Measurements from ENCODE around the gene ZBED6. TPM values are rescaled to one million over a fixed set of nuclear protein-coding genes. Genes with fewer than 3 reads are reported as not detected.
A peak's percentile ranks its signal among the peaks of the same experiment; 100 is the strongest.
"Not testable (repeated sequence)": the region's sequence is repeated elsewhere in the genome, so short reads cannot be mapped to it uniquely, and the experiment has no call there.

Gene ZBED6, protein sequence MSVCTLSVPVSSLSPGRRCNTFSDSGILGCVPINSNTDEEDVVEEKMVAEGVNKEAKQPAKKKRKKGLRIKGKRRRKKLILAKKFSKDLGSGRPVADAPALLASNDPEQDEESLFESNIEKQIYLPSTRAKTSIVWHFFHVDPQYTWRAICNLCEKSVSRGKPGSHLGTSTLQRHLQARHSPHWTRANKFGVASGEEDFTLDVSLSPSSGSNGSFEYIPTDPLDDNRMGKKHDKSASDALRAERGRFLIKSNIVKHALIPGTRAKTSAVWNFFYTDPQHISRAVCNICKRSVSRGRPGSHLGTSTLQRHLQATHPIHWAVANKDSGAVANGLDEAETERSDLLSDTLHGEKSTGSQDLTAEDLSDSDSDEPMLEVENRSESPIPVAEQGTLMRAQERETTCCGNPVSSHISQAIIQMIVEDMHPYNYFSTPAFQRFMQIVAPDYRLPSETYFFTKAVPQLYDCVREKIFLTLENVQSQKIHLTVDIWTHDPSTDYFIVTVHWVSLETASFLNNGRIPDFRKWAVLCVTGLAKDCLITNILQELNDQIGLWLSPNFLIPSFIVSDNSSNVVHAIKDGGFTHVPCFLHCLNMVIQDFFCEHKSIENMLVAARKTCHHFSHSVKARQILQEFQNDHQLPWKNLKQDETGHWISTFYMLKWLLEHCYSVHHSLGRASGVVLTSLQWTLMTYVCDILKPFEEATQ (N-terminal part only)
- 38.9 and 47.0 TPM in 2 replicates for total RNA-seq

DNA sequence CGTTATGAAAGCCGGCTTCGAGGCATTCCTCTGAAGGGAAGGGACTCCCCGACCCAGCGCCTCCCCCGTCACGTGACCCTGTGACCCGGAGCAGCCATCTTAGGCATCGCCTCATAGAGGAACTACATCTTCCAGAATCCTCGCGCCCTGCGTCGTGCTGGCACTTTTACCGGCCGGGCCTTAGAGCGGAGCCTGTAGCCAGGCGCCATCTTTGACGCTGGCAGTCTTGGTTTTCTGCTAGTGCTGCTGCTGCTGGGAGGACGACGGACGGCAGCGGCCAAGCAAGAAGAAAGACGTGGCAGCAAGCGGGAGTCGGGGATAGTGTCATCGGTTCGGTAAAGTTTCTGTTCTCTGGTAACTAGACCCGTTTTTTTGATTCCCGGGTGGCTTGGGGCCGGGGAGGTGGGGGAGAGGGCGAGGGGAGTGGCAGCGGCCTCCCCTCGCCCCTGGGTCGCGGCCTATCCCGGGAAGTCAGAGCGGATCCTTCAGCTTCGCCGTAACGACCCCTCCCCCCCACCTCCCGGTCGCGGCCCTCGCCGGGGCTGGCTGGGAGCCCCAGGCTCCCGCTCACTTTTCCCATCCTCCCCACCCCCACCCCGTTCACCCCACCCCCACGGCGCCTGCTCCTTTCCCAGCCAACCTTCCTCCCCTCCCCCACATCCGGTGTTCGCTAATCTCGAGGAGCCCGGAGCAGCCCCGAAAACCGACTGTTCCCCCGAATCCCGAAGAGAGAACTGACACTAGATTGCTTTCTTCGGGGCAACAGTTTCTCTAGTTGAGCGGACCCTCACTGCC lies at the start of gene ZBED6, which contains the start of gene ZC3H11A:
ZBED6 (plus strand) TSS at position 183 of the 795 bp plus-strand sequence. CDS start 1,900 bp downstream, outside the sequence.
ZC3H11A (plus strand) TSS at position 183 of the 795 bp plus-strand sequence. CDS start 21,448 bp downstream, outside the sequence.
- H3K4me3 ChIP-seq (ENCODE audit: insufficient read depth, low read length), result peak within 1 kb of the TSS; percentile 88
- TF ChIP-seq, protein P1, sequence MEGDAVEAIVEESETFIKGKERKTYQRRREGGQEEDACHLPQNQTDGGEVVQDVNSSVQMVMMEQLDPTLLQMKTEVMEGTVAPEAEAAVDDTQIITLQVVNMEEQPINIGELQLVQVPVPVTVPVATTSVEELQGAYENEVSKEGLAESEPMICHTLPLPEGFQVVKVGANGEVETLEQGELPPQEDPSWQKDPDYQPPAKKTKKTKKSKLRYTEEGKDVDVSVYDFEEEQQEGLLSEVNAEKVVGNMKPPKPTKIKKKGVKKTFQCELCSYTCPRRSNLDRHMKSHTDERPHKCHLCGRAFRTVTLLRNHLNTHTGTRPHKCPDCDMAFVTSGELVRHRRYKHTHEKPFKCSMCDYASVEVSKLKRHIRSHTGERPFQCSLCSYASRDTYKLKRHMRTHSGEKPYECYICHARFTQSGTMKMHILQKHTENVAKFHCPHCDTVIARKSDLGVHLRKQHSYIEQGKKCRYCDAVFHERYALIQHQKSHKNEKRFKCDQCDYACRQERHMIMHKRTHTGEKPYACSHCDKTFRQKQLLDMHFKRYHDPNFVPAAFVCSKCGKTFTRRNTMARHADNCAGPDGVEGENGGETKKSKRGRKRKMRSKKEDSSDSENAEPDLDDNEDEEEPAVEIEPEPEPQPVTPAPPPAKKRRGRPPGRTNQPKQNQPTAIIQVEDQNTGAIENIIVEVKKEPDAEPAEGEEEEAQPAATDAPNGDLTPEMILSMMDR (IDR thresholded peaks at IDR 0.05; ENCODE audit: extremely low read depth, low read depth, low read length), result no peak
- H4K20me1 ChIP-seq (ENCODE audit: insufficient read depth, low read length), result peaks cover 45% of the 10 kb centered on the region
- peak within 1 kb of the TSS; percentile 92 for H3K27ac ChIP-seq (ENCODE audit: low read depth, low read length)
- H3K36me3 ChIP-seq (ENCODE audit: insufficient read depth, low read length), result peaks cover 19% of the 10 kb centered on the region
- H3K4me2 ChIP-seq (ENCODE audit: insufficient read depth, low read length), result peak within 1 kb of the TSS; percentile 89
- no peaks in the 10 kb centered on the region for H3K27me3 ChIP-seq (ENCODE audit: insufficient read depth, low read length)
- peaks cover 50% of the 10 kb centered on the region for H3K79me2 ChIP-seq (ENCODE audit: insufficient read depth, low read length)
- peak within 1 kb of the TSS; percentile 88 for H2AFZ ChIP-seq (ENCODE audit: low read length)
- peaks cover 35% of the 10 kb centered on the region for H3K4me1 ChIP-seq (ENCODE audit: insufficient read depth, low read length)
- DNase-seq (ENCODE audit: insufficient read length, low spot score, missing footprints), result peak; percentile 97
- H3K9me3 ChIP-seq (ENCODE audit: low read depth, low read length), result no peaks in the 10 kb centered on the region

DNA sequence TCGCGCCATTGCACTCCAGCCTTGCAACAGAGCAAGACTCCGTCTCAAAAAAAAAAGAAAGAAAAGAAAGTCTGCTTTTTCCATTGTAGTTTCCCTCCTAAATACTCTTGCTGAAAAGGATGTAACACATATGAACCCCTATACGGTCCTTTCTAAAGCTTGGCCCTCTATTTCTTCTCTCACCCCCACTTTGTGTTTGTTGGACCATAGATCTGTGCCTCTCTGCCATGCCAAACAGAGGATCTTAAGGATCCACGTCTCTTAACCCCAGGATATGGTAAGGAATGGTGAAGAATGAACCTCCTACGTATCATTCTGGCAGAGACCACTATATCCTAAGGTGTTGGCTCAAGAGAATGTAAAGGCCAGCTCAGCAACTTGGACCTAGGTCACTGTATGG lies 49.1 kb upstream of the ZBED6 start:
- H3K79me2 ChIP-seq (ENCODE audit: insufficient read depth, low read length), result no peaks in the 10 kb centered on the region

DNA sequence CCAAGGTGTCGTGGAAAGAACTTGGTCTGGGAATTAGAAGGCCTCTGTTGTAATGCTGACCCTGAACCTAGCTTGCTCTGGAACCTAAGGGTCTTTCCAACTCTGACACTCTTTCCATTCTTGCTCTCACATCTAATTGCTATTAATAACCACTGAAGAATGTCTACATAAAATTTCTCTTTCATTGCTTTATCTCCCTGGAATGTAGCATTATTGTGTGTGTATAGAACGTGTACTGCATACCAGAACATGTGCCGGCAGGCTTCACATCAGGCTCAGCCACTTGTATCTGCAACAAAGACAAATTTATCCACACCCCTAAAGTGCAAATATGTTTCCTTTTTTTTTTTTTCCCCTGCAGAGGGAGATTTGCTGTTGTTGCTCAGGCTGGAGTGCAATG lies 44.4 kb upstream of the ZBED6 start:
- no peak for DNase-seq (ENCODE audit: insufficient read length, low spot score, missing footprints)
- no peaks in the 10 kb centered on the region for H3K9me3 ChIP-seq (ENCODE audit: low read depth, low read length)
- H4K20me1 ChIP-seq (ENCODE audit: insufficient read depth, low read length), result no peaks in the 10 kb centered on the region
- H3K36me3 ChIP-seq (ENCODE audit: insufficient read depth, low read length), result no peaks in the 10 kb centered on the region
- H3K79me2 ChIP-seq (ENCODE audit: insufficient read depth, low read length), result no peaks in the 10 kb centered on the region
- no peak overlapping the region for H3K27ac ChIP-seq (ENCODE audit: low read depth, low read length)
- H3K4me2 ChIP-seq (ENCODE audit: insufficient read depth, low read length), result no peak overlapping the region
- H3K4me1 ChIP-seq (ENCODE audit: insufficient read depth, low read length), result no peaks in the 10 kb centered on the region
- H2AFZ ChIP-seq (ENCODE audit: low read length), result no peak overlapping the region
- TF ChIP-seq, protein P1 (IDR thresholded peaks at IDR 0.05; ENCODE audit: extremely low read depth, low read depth, low read length), result no peak
- H3K4me3 ChIP-seq (ENCODE audit: insufficient read depth, low read length), result no peak overlapping the region
- H3K27me3 ChIP-seq (ENCODE audit: insufficient read depth, low read length), result no peaks in the 10 kb centered on the region

More for the DNA sequence above, 49.1 kb upstream of the ZBED6 start:
- Histone ChIP-seq H3K36me3 (ENCODE audit: insufficient read depth, low read length) (peaks cover 8% of the 10 kb centered on the region), H3K4me3 (ENCODE audit: insufficient read depth, low read length) (no peak overlapping the region), H4K20me1 (ENCODE audit: insufficient read depth, low read length) (peaks cover 5% of the 10 kb centered on the region), H3K9me3 (ENCODE audit: low read depth, low read length) (no peaks in the 10 kb centered on the region), H3K4me2 (ENCODE audit: insufficient read depth, low read length) (no peak overlapping the region), H3K27me3 (ENCODE audit: insufficient read depth, low read length) (no peaks in the 10 kb centered on the region), H3K27ac (ENCODE audit: low read depth, low read length) (no peak overlapping the region), H3K4me1 (ENCODE audit: insufficient read depth, low read length) (peaks cover 3% of the 10 kb centered on the region), H2AFZ (ENCODE audit: low read length) (no peak overlapping the region)
- DNase-seq (ENCODE audit: insufficient read length, low spot score, missing footprints), result no peak
- TF ChIP-seq, protein P1 (IDR thresholded peaks at IDR 0.05; ENCODE audit: extremely low read depth, low read depth, low read length), result no peak

DNA sequence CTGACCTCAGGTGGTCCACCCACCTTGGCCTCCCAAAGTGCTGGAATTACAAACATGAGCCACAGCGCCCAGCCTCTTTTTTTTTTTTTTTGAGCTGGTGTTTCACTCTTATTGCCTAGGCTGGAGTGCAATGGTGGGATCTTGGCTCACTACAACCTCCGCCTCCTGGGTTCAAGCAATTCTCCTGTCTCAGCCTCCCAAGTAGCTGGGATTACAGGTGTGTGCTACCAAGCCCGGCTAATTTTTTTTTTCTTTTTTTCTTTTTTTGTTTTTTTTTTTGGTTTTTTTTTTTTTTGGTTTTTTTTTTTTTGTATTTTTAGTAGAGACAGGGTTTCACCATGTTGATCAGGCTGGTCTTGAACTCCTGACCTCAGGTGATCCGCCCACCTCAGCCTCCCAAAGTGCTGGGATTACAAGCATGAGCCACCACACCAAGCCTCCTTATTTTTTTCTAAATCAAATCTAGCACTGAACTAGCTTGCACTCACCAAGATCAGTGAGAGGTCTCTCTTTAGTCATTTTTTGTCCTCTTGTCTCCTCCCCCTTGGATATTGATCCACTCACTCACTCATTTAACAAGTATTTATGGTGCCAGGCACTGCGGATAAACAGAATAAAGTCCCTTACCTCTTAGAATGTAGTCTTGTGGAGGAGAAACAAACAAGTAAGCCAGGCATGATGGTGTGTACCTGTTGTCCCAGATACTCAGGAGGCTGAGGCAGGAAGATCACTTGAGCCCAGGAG lies 43.6 kb upstream of the ZBED6 start:
- not testable (repeated sequence) for H3K27ac ChIP-seq (ENCODE audit: low read depth, low read length); H3K9me3 ChIP-seq (ENCODE audit: low read depth, low read length); H3K4me1 ChIP-seq (ENCODE audit: insufficient read depth, low read length); H3K36me3 ChIP-seq (ENCODE audit: insufficient read depth, low read length); H3K27me3 ChIP-seq (ENCODE audit: insufficient read depth, low read length); H3K4me2 ChIP-seq (ENCODE audit: insufficient read depth, low read length); DNase-seq (ENCODE audit: insufficient read length, low spot score, missing footprints); H3K4me3 ChIP-seq (ENCODE audit: insufficient read depth, low read length); H4K20me1 ChIP-seq (ENCODE audit: insufficient read depth, low read length); H3K79me2 ChIP-seq (ENCODE audit: insufficient read depth, low read length); H2AFZ ChIP-seq (ENCODE audit: low read length)

Measured in osteoblast (primary cell).